Ascending aorta (tissue), 2 donors: Measurements from ENCODE around the gene BNC2. TPM values are rescaled to one million over a fixed set of nuclear protein-coding genes. Genes with fewer than 3 reads are reported as not detected.

Source experiments
- DNase-seq, 2 donors: peaks; one replicate each; pipeline ENCODE4 v3.0.0-alpha.2; 2019; ENCODE audit warnings: low spot score in 2 of 2
- H3K27ac ChIP-seq, 2 donors: fragments of 200-600 bp; sonication (generic); one replicate each; pipeline ENCODE4 v1.5.1; 2016 to 2017; ENCODE audit warnings: mild to moderate bottlenecking in 1 of 2
- H3K27me3 ChIP-seq: fragments of 200-600 bp; sonication (generic); one replicate; pipeline ENCODE4 v1.5.1; 2017
- H3K36me3 ChIP-seq, 2 donors: fragments of 200-600 bp; sonication (generic); one replicate each; pipeline ENCODE4 v1.5.1; 2016
- H3K4me1 ChIP-seq, 2 donors: fragments of 200-600 bp; sonication (generic); one replicate each; pipeline ENCODE4 v1.5.1; 2016 to 2017; ENCODE audit warnings: mild to moderate bottlenecking in 1 of 2
- H3K4me3 ChIP-seq, 2 donors: fragments of 200-600 bp; sonication (generic); one replicate each; pipeline ENCODE4 v1.5.1; 2016 to 2017; ENCODE audit warnings: mild to moderate bottlenecking in 1 of 2
- H3K9me3 ChIP-seq, 2 donors: fragments of 200-600 bp; sonication (generic); one replicate each; pipeline ENCODE4 v1.5.1; 2016
- CTCF ChIP-seq, 3 experiments: fragments of 200-600 bp in 2 of 3; fragments of 450-650 bp in 1 of 3; sonication (generic) in 2 of 3; IDR thresholded peaks; one replicate each; pipeline ENCODE4 v1.5.1; 2016 to 2019; ENCODE audit warnings: antibody characterized with exemption in 3 of 3, mild to moderate bottlenecking in 1 of 3, moderate library complexity in 1 of 3
- intact Hi-C: fragments of 100-400 bp; cut with DNase I; formaldehyde crosslinking; loops from one replicate; pipeline ENCODE4 v1.15.1; 2023
- total RNA-seq: library from RNA; depleted of rRNA; stranded (reverse); fragments of >200 nt; gene quantifications from one replicate; pipeline ENCODE4 v1.1.0, GENCODE V29; 2016

BNC2 gene
- total RNA-seq, 1 donor from 2014 or later, result 25.5 TPM

GRCh38 chr9:16459421-16460148, 410.9 kb downstream of the BNC2 start:
- H3K4me3 ChIP-seq, result no peak overlapping the region
- H3K4me1 ChIP-seq, result no peaks in the 10 kb centered on the region
- H3K27me3 ChIP-seq, result no peaks in the 10 kb centered on the region
- no peak for DNase-seq
- intact Hi-C loops, result no loop called here
- no peaks in the 10 kb centered on the region for H3K36me3 ChIP-seq
- TF ChIP-seq CTCF (IDR thresholded peaks at IDR 0.05), result no peak
- H3K9me3 ChIP-seq, result no peaks in the 10 kb centered on the region
- no peak overlapping the region for H3K27ac ChIP-seq

- intact Hi-C loops, result no loop called here
- H3K36me3 ChIP-seq, result no peaks in the 10 kb centered on the region
- H3K27me3 ChIP-seq, result no peaks in the 10 kb centered on the region
- DNase-seq, result no peak
- no peaks in the 10 kb centered on the region for H3K9me3 ChIP-seq
- H3K4me3 ChIP-seq, result no peak overlapping the region
- no peak overlapping the region for H3K27ac ChIP-seq
- no peak for TF ChIP-seq CTCF (IDR thresholded peaks at IDR 0.05)
- no peaks in the 10 kb centered on the region for H3K4me1 ChIP-seq
Measured at GRCh38 chr9:16458696-16459420, 411.6 kb downstream of the BNC2 start.

GRCh38 chr9:16455842-16456241, 414.6 kb downstream of the BNC2 start:
- Histone ChIP-seq H3K4me1 (no peaks in the 10 kb centered on the region), H3K27ac (no peak overlapping the region), H3K36me3 (no peaks in the 10 kb centered on the region), H3K9me3 (no peaks in the 10 kb centered on the region), H3K27me3 (no peaks in the 10 kb centered on the region), H3K4me3 (no peak overlapping the region)
- intact Hi-C loops, result no loop called here
- no peak for DNase-seq
- no peak for TF ChIP-seq CTCF (IDR thresholded peaks at IDR 0.05)

GRCh38 chr9:16453390-16453789, 417.1 kb downstream of the BNC2 start:
- H3K27ac ChIP-seq, result no peak overlapping the region
- DNase-seq, result no peak
- no peaks in the 10 kb centered on the region for H3K27me3 ChIP-seq
- TF ChIP-seq CTCF (IDR thresholded peaks at IDR 0.05), result no peak
- no peaks in the 10 kb centered on the region for H3K4me1 ChIP-seq
- no peaks in the 10 kb centered on the region for H3K36me3 ChIP-seq
- intact Hi-C loops, result no loop called here
- no peak overlapping the region for H3K4me3 ChIP-seq
- no peaks in the 10 kb centered on the region for H3K9me3 ChIP-seq

DNA sequence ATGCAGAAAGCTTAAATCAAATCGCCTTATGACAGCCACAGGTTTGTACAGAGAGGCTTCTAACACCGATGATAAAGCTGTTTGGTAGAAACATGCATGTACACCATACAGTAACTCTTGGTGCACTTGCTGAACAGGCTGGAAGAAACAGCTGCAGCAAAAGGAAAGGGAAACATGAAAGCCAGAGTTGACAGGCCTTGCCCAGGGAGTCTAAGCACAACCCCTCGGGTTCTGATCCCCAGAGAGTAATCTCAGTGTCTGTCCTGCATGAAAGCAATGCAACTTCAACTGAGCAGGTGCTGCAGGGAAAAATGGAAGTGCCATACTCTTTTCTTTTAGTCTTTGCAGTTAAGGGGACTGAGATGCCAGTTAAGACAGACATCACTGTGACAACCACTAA, 419.9 kb downstream of the BNC2 start:
- H3K4me1 ChIP-seq, result no peaks in the 10 kb centered on the region
- H3K27ac ChIP-seq, result no peak overlapping the region
- no peak for DNase-seq
- H3K4me3 ChIP-seq, result no peak overlapping the region
- intact Hi-C loops, result no loop called here
- no peaks in the 10 kb centered on the region for H3K27me3 ChIP-seq
- H3K36me3 ChIP-seq, result no peaks in the 10 kb centered on the region
- no peak for TF ChIP-seq CTCF (IDR thresholded peaks at IDR 0.05)
- no peaks in the 10 kb centered on the region for H3K9me3 ChIP-seq
